Non-pigmented ciliary epithelial cell (primary cell): Measurements from ENCODE around the gene SLMAP.

Experiments used
- DNase-seq: peaks from one replicate; pipeline ENCODE4 v3.0.0-alpha.2; 2010; ENCODE audit warnings: low read depth

SLMAP gene

GRCh38 chr3:57755741-57756527 lies at the start of gene SLMAP:
Gene SLMAP, plus strand, starts transcription at chr3:57756309. Its CDS starts 1,343 bp downstream, at chr3:57757652.
- peak; percentile 86 for DNase-seq

GRCh38 chr3:57706462-57706861 lies 49.6 kb upstream of the SLMAP start:
- DNase-seq = peak; percentile 69

- no peak for DNase-seq
These were observed 47.1 kb upstream of the SLMAP start for GRCh38 chr3:57709031-57709430.

GRCh38 chr3:57709559-57709958 lies 46.5 kb upstream of the SLMAP start:
- no peak for DNase-seq

GRCh38 chr3:57715686-57716085 lies 40.4 kb upstream of the SLMAP start:
- DNase-seq = no peak

- DNase-seq = no peak
These were observed 38.8 kb upstream of the SLMAP start for GRCh38 chr3:57717205-57717868.

GRCh38 chr3:57718118-57718517 lies 38.0 kb upstream of the SLMAP start:
- DNase-seq = no peak

- no peak for DNase-seq
These were observed 29.7 kb upstream of the SLMAP start for GRCh38 chr3:57726397-57726796.

GRCh38 chr3:57727106-57727505 lies 29.0 kb upstream of the SLMAP start:
- DNase-seq = no peak

- no peak for DNase-seq
These were observed 26.6 kb upstream of the SLMAP start for GRCh38 chr3:57729334-57730045.

- no peak for DNase-seq
These were observed 25.4 kb upstream of the SLMAP start for GRCh38 chr3:57730682-57731081.

GRCh38 chr3:57731311-57731710 lies 24.8 kb upstream of the SLMAP start:
- DNase-seq = no peak

GRCh38 chr3:57733790-57734189 lies 22.3 kb upstream of the SLMAP start:
- DNase-seq = no peak

- no peak for DNase-seq
These were observed 20.7 kb upstream of the SLMAP start for GRCh38 chr3:57735405-57735804.

- no peak for DNase-seq
These were observed 18.3 kb upstream of the SLMAP start for GRCh38 chr3:57737840-57738239.

- DNase-seq = no peak
These were observed 17.7 kb upstream of the SLMAP start for GRCh38 chr3:57738391-57738790.

GRCh38 chr3:57740027-57740426 lies 16.1 kb upstream of the SLMAP start:
- DNase-seq = no peak

- no peak for DNase-seq
These were observed 12.6 kb upstream of the SLMAP start for GRCh38 chr3:57743496-57743895.

- no peak for DNase-seq
These were observed 11.0 kb upstream of the SLMAP start for GRCh38 chr3:57745101-57745500.

GRCh38 chr3:57746156-57747010 lies 9.7 kb upstream of the SLMAP start:
- DNase-seq = no peak

- DNase-seq = no peak
These were observed 6.6 kb upstream of the SLMAP start for GRCh38 chr3:57749542-57749941.

- no peak for DNase-seq
These were observed 3.8 kb upstream of the SLMAP start for GRCh38 chr3:57752307-57752706.
